Measurements from ENCODE around the gene NAALADL2. TPM values are rescaled to one million over a fixed set of nuclear protein-coding genes. Genes with fewer than 3 reads are reported as not detected.

NAALADL2 gene
- total RNA-seq, 2 experiments from 2014 or later: 0.30 to 1.2 TPM

DNA sequence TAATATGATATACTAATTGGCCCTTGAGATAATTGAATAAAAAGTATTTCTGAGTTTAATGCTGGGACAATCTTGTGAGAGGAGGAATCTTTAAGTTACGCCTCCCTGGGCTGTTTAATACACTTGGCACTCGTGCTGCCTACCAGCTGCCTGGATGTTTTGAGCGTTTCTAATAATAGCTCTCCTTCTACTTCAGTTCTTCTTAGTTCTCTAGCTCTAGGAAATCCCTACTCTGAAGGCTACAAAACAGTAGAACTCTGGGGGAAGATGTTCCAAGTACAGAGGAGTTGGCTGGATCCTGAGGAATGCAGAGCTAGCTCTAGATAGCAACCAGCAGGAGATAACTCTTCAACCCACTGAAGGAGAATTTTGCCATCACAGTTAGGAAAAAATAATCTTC, 3.5 kb downstream of the NAALADL2 start:
- Mint-ChIP-seq H3K36me3 (ENCODE audit: low read depth) (no peaks in the 10 kb centered on the region), H3K4me3 (no peak overlapping the region), H3K4me1 (ENCODE audit: low read depth) (no peaks in the 10 kb centered on the region), H3K27ac (no peak overlapping the region), H3K9me3 (peaks cover 2% of the 10 kb centered on the region), H3K27me3 (no peaks in the 10 kb centered on the region)
- ATAC-seq (ENCODE audit: poor library complexity) (no peak), DNase-seq (no peak)
- Histone ChIP-seq H3K36me3 (ENCODE audit: insufficient read depth, low read length) (no peaks in the 10 kb centered on the region), H3K27ac (ENCODE audit: low read depth in 1 of 2, low read length in 2 of 2) (no peak overlapping the region), H3K9me3 (ENCODE audit: control insufficient read depth in 1 of 2, insufficient read depth in 1 of 2, low read length in 2 of 2) (no peaks in the 10 kb centered on the region), H3K27me3 (ENCODE audit: control insufficient read depth in 1 of 2, insufficient read depth in 2 of 2, low read length in 2 of 2) (no peaks in the 10 kb centered on the region), H3K4me1 (ENCODE audit: insufficient read depth, low read length) (no peaks in the 10 kb centered on the region), H3K4me3 (ENCODE audit: low read length) (no peak overlapping the region)
- POLR2A ChIA-PET: no interaction called here
- intact Hi-C loops (cut with DNase I, micrococcal nuclease): no loop called here
- TF ChIP-seq, protein P1, sequence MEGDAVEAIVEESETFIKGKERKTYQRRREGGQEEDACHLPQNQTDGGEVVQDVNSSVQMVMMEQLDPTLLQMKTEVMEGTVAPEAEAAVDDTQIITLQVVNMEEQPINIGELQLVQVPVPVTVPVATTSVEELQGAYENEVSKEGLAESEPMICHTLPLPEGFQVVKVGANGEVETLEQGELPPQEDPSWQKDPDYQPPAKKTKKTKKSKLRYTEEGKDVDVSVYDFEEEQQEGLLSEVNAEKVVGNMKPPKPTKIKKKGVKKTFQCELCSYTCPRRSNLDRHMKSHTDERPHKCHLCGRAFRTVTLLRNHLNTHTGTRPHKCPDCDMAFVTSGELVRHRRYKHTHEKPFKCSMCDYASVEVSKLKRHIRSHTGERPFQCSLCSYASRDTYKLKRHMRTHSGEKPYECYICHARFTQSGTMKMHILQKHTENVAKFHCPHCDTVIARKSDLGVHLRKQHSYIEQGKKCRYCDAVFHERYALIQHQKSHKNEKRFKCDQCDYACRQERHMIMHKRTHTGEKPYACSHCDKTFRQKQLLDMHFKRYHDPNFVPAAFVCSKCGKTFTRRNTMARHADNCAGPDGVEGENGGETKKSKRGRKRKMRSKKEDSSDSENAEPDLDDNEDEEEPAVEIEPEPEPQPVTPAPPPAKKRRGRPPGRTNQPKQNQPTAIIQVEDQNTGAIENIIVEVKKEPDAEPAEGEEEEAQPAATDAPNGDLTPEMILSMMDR (IDR thresholded peaks at IDR 0.05): no peak
- CTCF ChIA-PET: interaction anchor here (0.9 kb wide), 1 partner anchor 14 kb away, joined by 3 read pairs; no protein-coding TSS in a partner anchor

DNA sequence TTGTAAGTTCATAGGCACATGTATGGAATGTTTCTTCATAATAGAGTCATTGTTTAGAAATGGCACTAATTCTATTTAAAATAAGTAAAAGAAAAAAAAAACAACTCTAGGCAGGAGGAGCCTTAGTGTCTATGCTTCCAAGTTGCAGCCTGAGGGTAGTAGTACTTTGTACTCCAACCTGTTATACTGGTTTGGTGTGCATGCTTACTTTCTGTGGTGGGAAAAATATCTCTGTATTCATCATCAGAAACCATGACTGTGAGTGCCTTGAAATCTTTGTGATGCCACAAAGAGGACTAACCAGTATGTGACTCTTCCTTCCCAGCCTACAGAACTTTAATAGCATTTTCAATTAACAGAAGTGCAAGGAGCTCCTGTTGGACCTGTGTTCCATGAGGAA, 4.4 kb downstream of the NAALADL2 start:
- Mint-ChIP-seq H3K9me3 (peaks cover under 1% of the 10 kb centered on the region), H3K4me3 (no peak overlapping the region), H3K4me1 (ENCODE audit: low read depth) (no peaks in the 10 kb centered on the region), H3K27ac (no peak overlapping the region), H3K27me3 (no peaks in the 10 kb centered on the region), H3K36me3 (ENCODE audit: low read depth) (no peaks in the 10 kb centered on the region)
- H3K4me3 ChIP-seq (ENCODE audit: low read length): no peak overlapping the region
- H3K9me3 ChIP-seq (ENCODE audit: control insufficient read depth in 1 of 2, insufficient read depth in 1 of 2, low read length in 2 of 2): no peaks in the 10 kb centered on the region
- intact Hi-C loops (cut with DNase I, micrococcal nuclease): no loop called here
- DNase-seq (no peak), ATAC-seq (ENCODE audit: poor library complexity) (no peak)
- no peaks in the 10 kb centered on the region for H3K4me1 ChIP-seq (ENCODE audit: insufficient read depth, low read length)
- H3K36me3 ChIP-seq (ENCODE audit: insufficient read depth, low read length): no peaks in the 10 kb centered on the region
- no peak overlapping the region for H3K27ac ChIP-seq (ENCODE audit: low read depth in 1 of 2, low read length in 2 of 2)
- TF ChIP-seq, protein P1 (IDR thresholded peaks at IDR 0.05): no peak
- ChIA-PET POLR2A (no interaction called here), CTCF (no interaction called here)
- H3K27me3 ChIP-seq (ENCODE audit: control insufficient read depth in 1 of 2, insufficient read depth in 2 of 2, low read length in 2 of 2): no peaks in the 10 kb centered on the region

DNA sequence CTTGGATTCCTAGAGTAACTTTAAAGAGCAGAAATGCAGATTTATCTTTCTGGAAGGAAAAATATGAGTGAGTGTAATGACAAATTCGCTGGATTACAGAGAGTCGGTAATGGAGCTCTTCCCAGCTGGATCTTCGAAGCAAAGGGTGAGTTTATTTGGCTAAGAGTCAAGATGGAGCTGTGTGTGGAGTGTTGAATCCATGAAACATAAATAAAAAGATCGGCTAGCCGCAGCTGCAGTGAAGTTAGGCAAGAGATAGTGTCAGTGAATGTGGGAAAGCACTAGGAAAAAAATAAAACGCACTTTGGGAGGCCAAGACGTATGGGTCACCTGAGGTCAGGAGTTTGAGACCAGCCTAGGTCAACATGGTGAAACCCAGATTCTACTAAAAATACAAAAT, 10.3 kb downstream of the NAALADL2 start:
- no peak for DNase-seq
- Histone ChIP-seq H3K27ac (ENCODE audit: low read depth in 1 of 2, low read length in 2 of 2) (no peak overlapping the region), H3K27me3 (ENCODE audit: control insufficient read depth in 1 of 2, insufficient read depth in 2 of 2, low read length in 2 of 2) (no peaks in the 10 kb centered on the region), H3K9me3 (ENCODE audit: control insufficient read depth in 1 of 2, insufficient read depth in 1 of 2, low read length in 2 of 2) (peaks cover 0 to 6% of the 10 kb centered on the region in 2 experiments), H3K4me3 (ENCODE audit: low read length) (no peak overlapping the region), H3K36me3 (ENCODE audit: insufficient read depth, low read length) (no peaks in the 10 kb centered on the region), H3K4me1 (ENCODE audit: insufficient read depth, low read length) (no peaks in the 10 kb centered on the region)
- H3K27me3 Mint-ChIP-seq: no peaks in the 10 kb centered on the region
- H3K36me3 Mint-ChIP-seq (ENCODE audit: low read depth): no peaks in the 10 kb centered on the region
- no peak overlapping the region for H3K4me3 Mint-ChIP-seq
- no peaks in the 10 kb centered on the region for H3K4me1 Mint-ChIP-seq (ENCODE audit: low read depth)
- TF ChIP-seq, protein P1 (IDR thresholded peaks at IDR 0.05): no peak
- CTCF ChIA-PET: no interaction called here
- POLR2A ChIA-PET: no interaction called here
- no peaks in the 10 kb centered on the region for H3K9me3 Mint-ChIP-seq
- H3K27ac Mint-ChIP-seq: no peak overlapping the region
- intact Hi-C loops (cut with DNase I, micrococcal nuclease): no loop called here
- ATAC-seq (ENCODE audit: poor library complexity): no peak

Data from CD4-positive, alpha-beta T cell (primary cell).